Measurements from ENCODE around the gene RAC2. TPM values are rescaled to one million over a fixed set of nuclear protein-coding genes. Genes with fewer than 3 reads are reported as not detected.
A peak's percentile ranks its signal among the peaks of the same experiment; 100 is the strongest.

RAC2 gene
- total RNA-seq, 6 donors from 2014 or later: 22.1 to 126 (median 65.2) TPM

GRCh38 chr22:37180531-37181231, 63.4 kb downstream of the RAC2 start:
- no peak overlapping the region for H3K4me3 ChIP-seq
- TF ChIP-seq POLR2A (IDR thresholded peaks at IDR 0.05): no peak
- no peak for TF ChIP-seq CTCF (IDR thresholded peaks at IDR 0.05)
- no peak for TF ChIP-seq POLR2AphosphoS5 (IDR thresholded peaks at IDR 0.05)
- no peak for TF ChIP-seq EP300 (IDR thresholded peaks at IDR 0.05)
- H3K27ac ChIP-seq: peak overlapping the region; percentile 40 to 84 (median 70)
- no peaks in the 10 kb centered on the region for H3K9me3 ChIP-seq
- no peak for DNase-seq
- ATAC-seq (ENCODE audit: low FRiP score in 2 of 2): no peak
- no peaks in the 10 kb centered on the region for H3K27me3 ChIP-seq
- WGBS, 2 donors: 84 to 85% methylated on average over 11 to 15 of the region's 15 CpGs
- no peaks in the 10 kb centered on the region for H3K36me3 ChIP-seq
- peaks cover 43 to 54% (median 48%) of the 10 kb centered on the region in 4 donors for H3K4me1 ChIP-seq

- Histone ChIP-seq H3K27me3 (no peaks in the 10 kb centered on the region), H3K4me1 (peaks cover 47 to 55% (median 51%) of the 10 kb centered on the region in 4 donors), H3K9me3 (no peaks in the 10 kb centered on the region), H3K27ac (peak overlapping the region; percentile 40 to 84 (median 70)), H3K36me3 (no peaks in the 10 kb centered on the region), H3K4me3 (no peak overlapping the region)
- 75 to 80% methylated on average over 25 to 28 of the region's 31 CpGs for WGBS, 2 donors
- ATAC-seq (ENCODE audit: low FRiP score in 2 of 2): no peak
- TF ChIP-seq CTCF (IDR thresholded peaks at IDR 0.05) (no peak), POLR2AphosphoS5 (IDR thresholded peaks at IDR 0.05) (peak in 1 of 2 donors; percentile 59), POLR2A (IDR thresholded peaks at IDR 0.05) (no peak)
- DNase-seq: peak in 1 of 2 donors; percentile 70
Observed at GRCh38 chr22:37179622-37180420, 64.2 kb downstream of the RAC2 start.

- ATAC-seq (ENCODE audit: low FRiP score in 2 of 2): no peak
- 83 to 91% methylated on average over 10 of the region's 10 CpGs for WGBS, 2 donors
- DNase-seq: no peak
Observed at GRCh38 chr22:37179126-37179470, 65.0 kb downstream of the RAC2 start.

GRCh38 chr22:37178350-37179125, 65.5 kb downstream of the RAC2 start:
- ATAC-seq (ENCODE audit: low FRiP score in 2 of 2) (no peak), DNase-seq (peak in 1 of 2 donors; percentile 66)
- no peaks in the 10 kb centered on the region for H3K36me3 ChIP-seq
- H3K9me3 ChIP-seq: no peaks in the 10 kb centered on the region
- 44 to 49% methylated on average over 11 to 17 of the region's 17 CpGs for WGBS, 2 donors
- no peak overlapping the region for H3K4me3 ChIP-seq
- H3K27me3 ChIP-seq: no peaks in the 10 kb centered on the region
- TF ChIP-seq POLR2AphosphoS5 (IDR thresholded peaks at IDR 0.05) (peak in 1 of 2 donors; percentile 18), CTCF (IDR thresholded peaks at IDR 0.05) (no peak), POLR2A (IDR thresholded peaks at IDR 0.05) (no peak), EP300 (IDR thresholded peaks at IDR 0.05) (no peak)
- peaks cover 47 to 55% (median 49%) of the 10 kb centered on the region in 4 donors for H3K4me1 ChIP-seq
- peak overlapping the region; percentile 43 to 84 (median 68) for H3K27ac ChIP-seq

More at GRCh38 chr22:37179126-37179470, 65.0 kb downstream of the RAC2 start:
- TF ChIP-seq POLR2AphosphoS5 (IDR thresholded peaks at IDR 0.05): no peak
- TF ChIP-seq EP300 (IDR thresholded peaks at IDR 0.05): no peak
- TF ChIP-seq CTCF (IDR thresholded peaks at IDR 0.05): no peak
- no peak for TF ChIP-seq POLR2A (IDR thresholded peaks at IDR 0.05)
- Histone ChIP-seq H3K27me3 (no peaks in the 10 kb centered on the region), H3K27ac (peak overlapping the region; percentile 43 to 84 (median 68)), H3K4me1 (peaks cover 47 to 55% (median 49%) of the 10 kb centered on the region in 4 donors), H3K36me3 (no peaks in the 10 kb centered on the region), H3K4me3 (no peak overlapping the region), H3K9me3 (no peaks in the 10 kb centered on the region)
